Keratinocyte (primary cell): ENCODE results near the gene ADGRG6. TPM values are rescaled to one million over a fixed set of nuclear protein-coding genes. Genes with fewer than 3 reads are reported as not detected.

Experiments used
- DNase-seq: peaks from one replicate; pipeline ENCODE4 v3.0.0-alpha.2; 2011; ENCODE audit warnings: low read depth, missing footprints, low spot score
- FAIRE-seq: peaks from 2 replicates; lab custom pipeline; 2011; peaks lifted over from hg19 to GRCh38; lab: Jason Lieb, UNC
- H2AFZ ChIP-seq: 2 replicates; pipeline ENCODE4 v1.6.0; 2012; ENCODE audit warnings: low read length, control low read depth, inconsistent platforms; ENCODE audit not compliant: control insufficient read depth
- H3K27ac ChIP-seq: 2 replicates; pipeline ENCODE4 v1.5.1; 2011; ENCODE audit warnings: low read length; ENCODE audit not compliant: control insufficient read depth, insufficient read depth
- H3K27me3 ChIP-seq: 3 replicates; pipeline ENCODE4 v1.6.0; 2011; ENCODE audit warnings: low read length; ENCODE audit not compliant: control insufficient read depth, insufficient read depth; ENCODE audit errors: extremely low read depth
- H3K36me3 ChIP-seq, 2 experiments: 2 replicates in 1 of 2; 3 replicates in 1 of 2; pipeline ENCODE4 v1.5.1; 2011; ENCODE audit warnings: low read length in 2 of 2, mild to moderate bottlenecking in 1 of 2; ENCODE audit not compliant: control insufficient read depth in 2 of 2, insufficient read depth in 2 of 2; ENCODE audit errors: extremely low read depth in 1 of 2
- H3K4me1 ChIP-seq: 3 replicates; pipeline ENCODE4 v1.5.1; 2011; ENCODE audit warnings: low read length; ENCODE audit not compliant: control insufficient read depth, insufficient read depth; ENCODE audit errors: extremely low read depth
- H3K4me2 ChIP-seq: 3 replicates; pipeline ENCODE4 v1.6.0; 2011; ENCODE audit warnings: low read depth, low read length; ENCODE audit not compliant: control insufficient read depth, insufficient read depth; ENCODE audit errors: extremely low read depth
- H3K4me3 ChIP-seq, 3 experiments: fragments of 200-600 bp in 1 of 3; sonication (generic) in 1 of 3; 2 replicates in 2 of 3; 3 replicates in 1 of 3; pipeline ENCODE4 v1.5.1; 2011 to 2016; ENCODE audit warnings: low read length in 3 of 3, mild to moderate bottlenecking in 3 of 3, control low read depth in 2 of 3, inconsistent platforms in 1 of 3, low read depth in 1 of 3, mixed read lengths in 1 of 3, mixed run types in 1 of 3, moderate library complexity in 1 of 3; ENCODE audit not compliant: control insufficient read depth in 2 of 3, insufficient read depth in 2 of 3; ENCODE audit errors: extremely low read depth in 1 of 3
- H3K79me2 ChIP-seq: 2 replicates; pipeline ENCODE4 v1.6.0; 2012; ENCODE audit warnings: low read length; ENCODE audit not compliant: control insufficient read depth, insufficient read depth
- H3K9ac ChIP-seq: 3 replicates; pipeline ENCODE4 v1.6.0; 2011; ENCODE audit warnings: low read length; ENCODE audit not compliant: control insufficient read depth, insufficient read depth; ENCODE audit errors: extremely low read depth
- H3K9me1 ChIP-seq: 3 replicates; pipeline ENCODE4 v1.6.0; 2011; ENCODE audit warnings: low read length; ENCODE audit not compliant: control insufficient read depth, insufficient read depth; ENCODE audit errors: extremely low read depth
- H3K9me3 ChIP-seq: 2 replicates; pipeline ENCODE4 v1.5.1; 2012; ENCODE audit warnings: low read depth, low read length; ENCODE audit not compliant: control insufficient read depth
- H4K20me1 ChIP-seq: 3 replicates; pipeline ENCODE4 v1.6.0; 2011; ENCODE audit warnings: low read length; ENCODE audit not compliant: control insufficient read depth, insufficient read depth; ENCODE audit errors: extremely low read depth
- CTCF ChIP-seq, 3 experiments: IDR thresholded peaks in 1 of 3; conservative IDR thresholded peaks in 1 of 3; optimal IDR thresholded peaks in 1 of 3; 2 replicates in 2 of 3; 3 replicates in 1 of 3; pipeline versions ENCODE3 to v1.5.1; 2011; ENCODE audit warnings: low read length in 3 of 3, mild to moderate bottlenecking in 3 of 3, moderate library complexity in 2 of 3, control low read depth in 1 of 3, inconsistent platforms in 1 of 3; ENCODE audit not compliant: insufficient read depth in 2 of 3; ENCODE audit errors: extremely low read depth in 1 of 3
- EZH2 ChIP-seq: IDR thresholded peaks from one replicate; pipeline ENCODE4 v1.6.1; 2012; ENCODE audit warnings: inconsistent platforms, mild to moderate bottlenecking, low read length, moderate library complexity
- dilution Hi-C: fragments of 300-500 bp; cut with MboI; formaldehyde crosslinking; loops from one replicate; pipeline ENCODE4 v1.7.0; 2020; ENCODE audit warnings: low sequenced_read_pairs; ENCODE audit not compliant: extremely low pct_ligation_motif_present
- polyA plus RNA-seq, 5 experiments: library from polyadenylated mRNA; depleted of rRNA in 3 of 5; stranded (reverse) in 3 of 5; stranded (forward) in 1 of 5; unstranded in 1 of 5; fragments of >200 nt; gene quantifications; 1 replicate in 1 of 5; 2 replicates in 3 of 5; 3 replicates in 1 of 5; pipeline versions ENCODE4 v1.2.1 to v1.2.3, GENCODE V29; 2011 to 2012; ENCODE audit warnings: missing spikeins in 2 of 5, low read depth in 1 of 5, low replicate concordance in 1 of 5

The ADGRG6 gene
- polyA plus RNA-seq, 1 donor (not counting 4 experiments of a cell fraction or from before 2014, with no cell fraction given), result 20.1 TPM

DNA sequence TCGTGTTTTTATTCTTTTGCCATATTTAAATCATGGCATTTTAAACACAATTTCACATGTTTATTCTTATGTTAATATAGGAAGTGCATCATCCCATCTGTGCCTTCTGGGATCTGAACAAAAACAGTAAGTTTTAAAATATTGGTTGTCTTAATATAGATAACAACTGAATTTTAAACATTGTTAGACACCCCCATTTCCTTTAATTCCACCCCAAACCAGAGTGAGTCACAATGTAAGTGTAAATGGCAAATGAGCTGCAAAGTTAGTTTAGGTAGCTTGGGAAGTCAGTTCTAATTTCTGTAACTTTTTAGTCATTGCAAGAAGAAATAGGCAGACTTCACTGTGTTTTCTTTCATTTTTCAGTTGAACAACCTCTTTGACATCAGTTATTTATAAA lies 108.0 kb downstream of the ADGRG6 start:
- Histone ChIP-seq H3K4me3 (no peak overlapping the region), H3K9ac (no peak overlapping the region), H4K20me1 (no peaks in the 10 kb centered on the region), H3K79me2 (no peaks in the 10 kb centered on the region), H3K9me1 (no peaks in the 10 kb centered on the region), H3K4me2 (no peak overlapping the region), H2AFZ (no peak overlapping the region), H3K4me1 (peaks cover 23% of the 10 kb centered on the region), H3K27ac (no peak overlapping the region), H3K36me3 (no peaks in the 10 kb centered on the region), H3K9me3 (no peaks in the 10 kb centered on the region), H3K27me3 (no peaks in the 10 kb centered on the region)
- FAIRE-seq (no peak), DNase-seq (no peak)
- dilution Hi-C loops, result no loop called here
- TF ChIP-seq EZH2 (no peak), CTCF (optimal IDR thresholded peaks at IDR 0.05 in 1 of 3, IDR thresholded peaks at IDR 0.05 in 1 of 3, conservative IDR thresholded peaks at IDR 0.05 in 1 of 3; ENCODE audit: extremely low read depth in 1 of 3, insufficient read depth in 2 of 3, low read length in 3 of 3) (no peak)

DNA sequence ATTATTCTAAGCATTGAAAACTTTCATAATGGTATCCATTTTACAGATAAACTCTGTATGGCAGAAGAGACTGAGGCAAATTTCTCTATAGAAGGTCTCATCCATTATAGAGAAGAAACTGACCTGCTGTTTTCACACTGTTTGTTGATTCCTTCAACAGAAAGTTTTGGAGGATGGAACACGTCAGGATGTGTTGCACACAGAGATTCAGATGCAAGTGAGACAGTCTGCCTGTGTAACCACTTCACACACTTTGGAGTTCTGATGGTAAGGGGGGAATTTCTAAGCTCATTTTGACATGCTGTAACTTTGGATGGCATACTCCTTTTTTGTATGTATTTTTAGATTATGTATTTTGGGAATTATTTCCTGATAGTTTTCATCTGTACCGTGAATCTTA lies 109.3 kb downstream of the ADGRG6 start:
- no peak overlapping the region for H3K27ac ChIP-seq
- H3K27me3 ChIP-seq, result no peaks in the 10 kb centered on the region
- DNase-seq, result no peak
- no peak overlapping the region for H3K9ac ChIP-seq
- TF ChIP-seq EZH2, result no peak
- TF ChIP-seq CTCF (optimal IDR thresholded peaks at IDR 0.05 in 1 of 3, IDR thresholded peaks at IDR 0.05 in 1 of 3, conservative IDR thresholded peaks at IDR 0.05 in 1 of 3; ENCODE audit: extremely low read depth in 1 of 3, insufficient read depth in 2 of 3, low read length in 3 of 3), result no peak
- peak; percentile 49 for FAIRE-seq
- H3K79me2 ChIP-seq, result no peaks in the 10 kb centered on the region
- no peaks in the 10 kb centered on the region for H4K20me1 ChIP-seq
- H3K4me1 ChIP-seq, result peaks cover 30% of the 10 kb centered on the region
- no peak overlapping the region for H2AFZ ChIP-seq
- H3K9me1 ChIP-seq, result no peaks in the 10 kb centered on the region
- no peaks in the 10 kb centered on the region for H3K9me3 ChIP-seq
- dilution Hi-C loops, result no loop called here
- no peak overlapping the region for H3K4me3 ChIP-seq
- H3K4me2 ChIP-seq, result no peak overlapping the region
- no peaks in the 10 kb centered on the region for H3K36me3 ChIP-seq
